Peyer's patch (tissue), 4 donors: Measurements from ENCODE around the gene CCDC116. TPM values are rescaled to one million over a fixed set of nuclear protein-coding genes. Genes with fewer than 3 reads are reported as not detected.

Source experiments
- DNase-seq, 3 donors: peaks; one replicate each; pipeline ENCODE4 v3.0.0-alpha.2; 2017 to 2019
- H3K27ac ChIP-seq, 4 donors: fragments of 200-600 bp; sonication (generic); one replicate each; pipeline ENCODE4 v1.5.1; 2016 to 2019
- H3K27me3 ChIP-seq, 2 donors: fragments of 200-600 bp; sonication (generic); one replicate each; pipeline ENCODE4 v1.5.1; 2019
- H3K36me3 ChIP-seq, 3 donors: fragments of 200-600 bp; sonication (generic); one replicate each; pipeline ENCODE4 v1.5.1; 2016 to 2019
- H3K4me1 ChIP-seq, 4 donors: fragments of 200-600 bp; sonication (generic); one replicate each; pipeline ENCODE4 v1.5.1; 2016 to 2019
- H3K4me3 ChIP-seq, 4 donors: fragments of 200-600 bp; sonication (generic); 1 replicate in 3 of 4; 2 replicates in 1 of 4; pipeline ENCODE4 v1.5.1; 2016 to 2019; ENCODE audit warnings: mild to moderate bottlenecking in 1 of 4
- H3K9me3 ChIP-seq, 4 donors: fragments of 200-600 bp; sonication (generic); one replicate each; pipeline ENCODE4 v1.5.1; 2016 to 2019; ENCODE audit warnings: mild to moderate bottlenecking in 1 of 4
- CTCF ChIP-seq, 6 experiments: fragments of 450-650 bp in 4 of 6; fragments of 200-600 bp in 2 of 6; sonication (generic) in 1 of 6; IDR thresholded peaks; one replicate each; pipeline ENCODE4 v1.5.1; 2017 to 2019; ENCODE audit warnings: antibody characterized with exemption in 6 of 6, mild to moderate bottlenecking in 3 of 6, moderate library complexity in 1 of 6
- POLR2A ChIP-seq, 2 donors: fragments of 450-650 bp; IDR thresholded peaks; one replicate each; pipeline ENCODE4 v1.5.1; 2017; ENCODE audit warnings: antibody characterized with exemption in 2 of 2, mild to moderate bottlenecking in 2 of 2, moderate library complexity in 2 of 2
- total RNA-seq, 4 donors: library from RNA; depleted of rRNA; stranded (reverse); fragments of >200 nt; gene quantifications; one replicate each; pipeline ENCODE4 v1.1.0, GENCODE V29; 2016

CCDC116 gene
- total RNA-seq: 1 to 10 TPM in 1 of 4 donors, under 1 TPM in 1, not detected in 2; 0.80 to 2.6 TPM

GRCh38 chr22:21632237-21632895 lies at the start of gene CCDC116:
TSS of gene CCDC116 (plus strand) at chr22:21632760. CDS start at chr22:21633182, 422 bp downstream.
- Histone ChIP-seq H3K36me3 (peaks cover 0 to 9% (median 0%) of the 10 kb centered on the region in 3 donors), H3K27ac (no peak within 1 kb of the TSS), H3K27me3 (no peaks in the 10 kb centered on the region), H3K4me3 (no peak within 1 kb of the TSS), H3K9me3 (no peaks in the 10 kb centered on the region), H3K4me1 (peaks cover 0 to 12% (median 10%) of the 10 kb centered on the region in 4 donors)
- TF ChIP-seq POLR2A (IDR thresholded peaks at IDR 0.05): no peak
- no peak for TF ChIP-seq CTCF (IDR thresholded peaks at IDR 0.05)
- peak in 2 of 3 donors; percentile 48 to 72 for DNase-seq

GRCh38 chr22:21582801-21583740 lies 49.5 kb upstream of the CCDC116 start:
- H3K9me3 ChIP-seq: no peaks in the 10 kb centered on the region
- TF ChIP-seq POLR2A (IDR thresholded peaks at IDR 0.05) (no peak), CTCF (IDR thresholded peaks at IDR 0.05) (no peak)
- no peaks in the 10 kb centered on the region for H3K36me3 ChIP-seq
- no peak for DNase-seq
- peaks cover 0 to 44% (median 14%) of the 10 kb centered on the region in 4 donors for H3K4me1 ChIP-seq
- H3K27me3 ChIP-seq: no peaks in the 10 kb centered on the region
- H3K4me3 ChIP-seq: no peak overlapping the region
- no peak overlapping the region for H3K27ac ChIP-seq

GRCh38 chr22:21585389-21585788 lies 47.2 kb upstream of the CCDC116 start:
- Histone ChIP-seq H3K9me3 (no peaks in the 10 kb centered on the region), H3K4me1 (peaks cover 0 to 26% (median 9%) of the 10 kb centered on the region in 4 donors), H3K27ac (no peak overlapping the region), H3K4me3 (no peak overlapping the region), H3K36me3 (no peaks in the 10 kb centered on the region), H3K27me3 (no peaks in the 10 kb centered on the region)
- no peak for DNase-seq
- TF ChIP-seq CTCF (IDR thresholded peaks at IDR 0.05) (no peak), POLR2A (IDR thresholded peaks at IDR 0.05) (no peak)

GRCh38 chr22:21587803-21588611 lies 44.6 kb upstream of the CCDC116 start:
- TF ChIP-seq POLR2A (IDR thresholded peaks at IDR 0.05) (no peak), CTCF (IDR thresholded peaks at IDR 0.05) (no peak)
- Histone ChIP-seq H3K4me1 (peaks cover 0 to 24% (median 15%) of the 10 kb centered on the region in 4 donors), H3K27ac (peak overlapping the region in 1 of 4 donors; percentile 14), H3K36me3 (peaks cover 0 to 2% (median 0%) of the 10 kb centered on the region in 3 donors), H3K9me3 (no peaks in the 10 kb centered on the region), H3K4me3 (no peak overlapping the region), H3K27me3 (no peaks in the 10 kb centered on the region)
- DNase-seq: peak in 2 of 3 donors; percentile 29 to 59

DNA sequence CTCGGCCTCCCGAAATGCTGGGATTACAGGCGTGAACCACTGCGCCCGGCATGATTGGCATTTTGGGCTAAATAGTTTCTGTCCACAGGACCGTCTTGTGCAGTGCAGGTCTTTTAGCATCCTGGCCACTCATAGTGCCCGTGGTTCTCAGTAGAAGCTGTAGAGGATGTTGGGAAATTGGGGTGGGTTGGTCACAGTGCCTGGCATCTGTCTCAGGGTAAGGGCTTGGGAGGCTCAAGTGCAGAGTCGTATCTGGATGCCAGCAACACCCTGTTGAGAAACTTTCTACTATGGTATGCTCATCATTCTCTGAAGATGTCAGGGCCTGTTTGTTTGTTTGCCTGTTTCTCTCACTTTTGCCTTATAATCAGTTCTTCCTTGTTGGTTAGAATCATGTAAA lies 43.2 kb upstream of the CCDC116 start:
- Histone ChIP-seq H3K4me3 (no peak overlapping the region), H3K9me3 (no peaks in the 10 kb centered on the region), H3K27ac (no peak overlapping the region), H3K36me3 (peaks cover 0 to 16% (median 0%) of the 10 kb centered on the region in 3 donors), H3K4me1 (peaks cover 0 to 23% (median 15%) of the 10 kb centered on the region in 4 donors), H3K27me3 (no peaks in the 10 kb centered on the region)
- no peak for TF ChIP-seq CTCF (IDR thresholded peaks at IDR 0.05)
- no peak for TF ChIP-seq POLR2A (IDR thresholded peaks at IDR 0.05)
- no peak for DNase-seq
